ENCODE data around the gene DDX1. TPM values are rescaled to one million over a fixed set of nuclear protein-coding genes. Genes with fewer than 3 reads are reported as not detected.

Gene DDX1
- total RNA-seq, 1 experiment from 2014 or later = 70.7 TPM

DNA sequence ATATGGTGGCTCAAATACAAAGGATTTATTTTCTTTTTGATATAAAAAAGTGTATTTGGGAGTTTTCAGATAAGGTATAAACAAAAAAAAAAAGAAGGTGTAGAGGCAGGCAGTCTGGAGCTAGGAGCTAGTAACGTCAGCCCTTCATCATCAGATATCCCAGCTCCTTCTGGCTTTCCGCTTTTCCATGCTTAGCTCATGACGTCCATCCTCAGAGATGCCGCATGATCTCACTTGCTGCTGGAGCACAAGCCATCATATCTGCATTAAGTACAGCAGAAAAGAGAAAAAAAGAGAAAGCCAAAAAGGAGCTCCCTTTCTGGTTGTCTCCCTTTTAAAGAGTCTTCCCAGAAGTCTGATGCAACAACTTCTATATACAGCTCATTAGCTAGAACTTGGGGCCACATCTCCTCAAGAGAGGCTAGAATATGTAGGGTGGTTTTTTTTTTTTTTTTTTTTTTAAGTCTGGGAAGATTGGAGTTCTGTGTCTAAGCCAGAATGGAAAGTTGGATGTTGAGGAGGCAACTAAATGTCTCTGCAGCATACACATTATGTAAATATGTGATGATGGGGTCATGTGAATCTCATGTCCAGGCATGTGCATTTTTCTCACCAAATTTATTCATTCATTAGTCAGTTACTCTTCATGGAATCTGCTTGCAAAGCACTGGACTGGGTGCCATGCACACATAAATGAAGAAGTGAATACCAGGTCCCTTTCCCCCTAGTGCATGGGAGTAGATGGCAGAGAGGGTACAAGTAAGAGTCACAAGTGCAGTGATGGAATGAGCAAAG, 52.3 kb downstream of the DDX1 start:
- intact Hi-C loops (cut with micrococcal nuclease; ENCODE audit: unreplicated experiment) = no loop called here
- no peaks in the 10 kb centered on the region for H3K4me1 ChIP-seq (replicated peaks; ENCODE audit: insufficient read depth)
- H3K79me2 ChIP-seq (ENCODE audit: low read depth) = no peaks in the 10 kb centered on the region
- H3K9me2 ChIP-seq (ENCODE audit: insufficient read depth) = no peaks in the 10 kb centered on the region
- H3K27ac ChIP-seq = no peak overlapping the region
- H3K4me2 ChIP-seq = no peak overlapping the region
- no peak for TF ChIP-seq EZH2 (IDR thresholded peaks at IDR 0.05; ENCODE audit: low read depth)
- TF ChIP-seq, protein P1, sequence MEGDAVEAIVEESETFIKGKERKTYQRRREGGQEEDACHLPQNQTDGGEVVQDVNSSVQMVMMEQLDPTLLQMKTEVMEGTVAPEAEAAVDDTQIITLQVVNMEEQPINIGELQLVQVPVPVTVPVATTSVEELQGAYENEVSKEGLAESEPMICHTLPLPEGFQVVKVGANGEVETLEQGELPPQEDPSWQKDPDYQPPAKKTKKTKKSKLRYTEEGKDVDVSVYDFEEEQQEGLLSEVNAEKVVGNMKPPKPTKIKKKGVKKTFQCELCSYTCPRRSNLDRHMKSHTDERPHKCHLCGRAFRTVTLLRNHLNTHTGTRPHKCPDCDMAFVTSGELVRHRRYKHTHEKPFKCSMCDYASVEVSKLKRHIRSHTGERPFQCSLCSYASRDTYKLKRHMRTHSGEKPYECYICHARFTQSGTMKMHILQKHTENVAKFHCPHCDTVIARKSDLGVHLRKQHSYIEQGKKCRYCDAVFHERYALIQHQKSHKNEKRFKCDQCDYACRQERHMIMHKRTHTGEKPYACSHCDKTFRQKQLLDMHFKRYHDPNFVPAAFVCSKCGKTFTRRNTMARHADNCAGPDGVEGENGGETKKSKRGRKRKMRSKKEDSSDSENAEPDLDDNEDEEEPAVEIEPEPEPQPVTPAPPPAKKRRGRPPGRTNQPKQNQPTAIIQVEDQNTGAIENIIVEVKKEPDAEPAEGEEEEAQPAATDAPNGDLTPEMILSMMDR (conservative IDR thresholded peaks at IDR 0.05) = no peak
- H3F3A ChIP-seq (ENCODE audit: insufficient read depth, low read depth) = no peaks in the 10 kb centered on the region
- BruUV-seq (replicated peaks) = no TSS peak
- no peak overlapping the region for H2AFZ ChIP-seq
- DNase-seq = no peak
- ChIA-PET POLR2A (ENCODE audit: unreplicated experiment) (no interaction called here), CTCF (interaction anchor here (0.6 kb wide), 1 partner anchor 970 kb away, joined by 3 read pairs; no protein-coding TSS in a partner anchor)
- H3K9me3 ChIP-seq (ENCODE audit: insufficient read depth, low read depth) = no peaks in the 10 kb centered on the region
- H3K36me3 ChIP-seq (ENCODE audit: low read depth) = no peaks in the 10 kb centered on the region
- H3K4me3 ChIP-seq = no peak overlapping the region
- peaks cover 37% of the 10 kb centered on the region for H3K27me3 ChIP-seq (ENCODE audit: insufficient read depth, low read depth)
- no peaks in the 10 kb centered on the region for H4K20me1 ChIP-seq (ENCODE audit: insufficient read depth)

DNA sequence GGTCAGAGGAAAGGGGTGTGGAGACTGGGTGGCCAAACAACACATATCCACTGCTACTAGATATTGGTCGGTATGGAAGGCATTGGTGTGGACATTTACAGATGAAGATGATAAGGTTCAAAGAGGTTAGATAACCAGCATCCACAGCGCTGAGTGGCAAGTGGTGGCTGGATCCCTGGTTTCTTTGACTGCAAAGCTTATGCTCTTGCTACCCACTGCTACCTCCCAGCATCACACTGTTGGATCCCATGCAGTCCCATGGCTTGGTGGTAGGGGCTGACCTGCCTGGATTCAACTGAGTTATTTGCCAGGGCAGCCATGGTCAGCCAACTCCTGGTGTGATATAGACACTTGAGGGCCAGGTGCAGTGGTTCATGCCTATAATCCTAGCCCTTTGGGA, 53.6 kb downstream of the DDX1 start:
- Histone ChIP-seq H3K4me1 (replicated peaks; ENCODE audit: insufficient read depth) (no peaks in the 10 kb centered on the region), H3F3A (ENCODE audit: insufficient read depth, low read depth) (no peaks in the 10 kb centered on the region), H3K4me2 (no peak overlapping the region), H3K27ac (no peak overlapping the region), H3K9me2 (ENCODE audit: insufficient read depth) (no peaks in the 10 kb centered on the region), H3K27me3 (ENCODE audit: insufficient read depth, low read depth) (peaks cover 50% of the 10 kb centered on the region), H3K36me3 (ENCODE audit: low read depth) (no peaks in the 10 kb centered on the region), H2AFZ (no peak overlapping the region), H4K20me1 (ENCODE audit: insufficient read depth) (no peaks in the 10 kb centered on the region), H3K9me3 (ENCODE audit: insufficient read depth, low read depth) (no peaks in the 10 kb centered on the region), H3K4me3 (no peak overlapping the region), H3K79me2 (ENCODE audit: low read depth) (no peaks in the 10 kb centered on the region)
- TF ChIP-seq, protein P1 (conservative IDR thresholded peaks at IDR 0.05) = no peak
- no peak for TF ChIP-seq EZH2 (IDR thresholded peaks at IDR 0.05; ENCODE audit: low read depth)
- CTCF ChIA-PET = no interaction called here
- no peak for DNase-seq
- POLR2A ChIA-PET (ENCODE audit: unreplicated experiment) = no interaction called here
- BruUV-seq (replicated peaks) = no TSS peak
- intact Hi-C loops (cut with micrococcal nuclease; ENCODE audit: unreplicated experiment) = no loop called here

DNA sequence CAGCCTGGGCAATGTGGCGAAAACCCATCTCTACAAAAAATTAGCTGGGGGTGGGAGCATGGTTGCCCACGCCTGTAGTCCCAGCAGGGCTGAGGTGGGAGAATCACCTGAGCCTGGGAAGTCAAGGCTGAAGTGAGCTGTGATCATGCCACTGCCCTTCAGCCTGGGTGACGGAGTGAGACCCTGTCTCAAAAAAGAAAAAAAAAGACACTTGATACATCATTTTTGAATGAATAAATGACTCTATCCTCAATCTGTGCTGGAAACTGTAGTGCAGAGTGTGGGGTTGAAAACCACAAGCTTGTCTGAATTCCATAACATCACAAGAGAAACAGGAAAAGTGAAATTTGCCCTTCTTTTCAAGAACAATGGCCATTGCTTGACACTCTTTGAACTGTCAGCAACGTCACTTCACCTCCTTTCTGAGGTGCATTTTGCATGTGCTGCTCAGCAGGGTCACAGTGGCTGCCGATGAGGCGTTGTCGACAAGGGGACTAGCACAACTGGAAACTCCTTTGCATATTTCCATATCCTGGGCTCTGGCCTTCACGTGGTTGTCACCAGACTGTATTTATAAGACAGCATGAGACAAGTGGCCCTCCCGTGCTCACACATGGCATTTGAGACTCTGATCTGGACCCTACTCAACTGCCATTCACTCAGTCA, 54.2 kb downstream of the DDX1 start:
- no peaks in the 10 kb centered on the region for H3F3A ChIP-seq (ENCODE audit: insufficient read depth, low read depth)
- H2AFZ ChIP-seq = no peak overlapping the region
- no peaks in the 10 kb centered on the region for H3K9me2 ChIP-seq (ENCODE audit: insufficient read depth)
- peaks cover 56% of the 10 kb centered on the region for H3K27me3 ChIP-seq (ENCODE audit: insufficient read depth, low read depth)
- ChIA-PET CTCF (interaction anchor here (0.6 kb wide), 1 partner anchor 715 kb away, joined by 3 read pairs; no protein-coding TSS in a partner anchor), POLR2A (ENCODE audit: unreplicated experiment) (no interaction called here)
- no TSS peak for BruUV-seq (replicated peaks)
- DNase-seq = no peak
- intact Hi-C loops (cut with micrococcal nuclease; ENCODE audit: unreplicated experiment) = no loop called here
- H3K4me2 ChIP-seq = no peak overlapping the region
- no peaks in the 10 kb centered on the region for H3K36me3 ChIP-seq (ENCODE audit: low read depth)
- no peaks in the 10 kb centered on the region for H3K9me3 ChIP-seq (ENCODE audit: insufficient read depth, low read depth)
- no peaks in the 10 kb centered on the region for H3K79me2 ChIP-seq (ENCODE audit: low read depth)
- H3K4me1 ChIP-seq (replicated peaks; ENCODE audit: insufficient read depth) = no peaks in the 10 kb centered on the region
- no peak overlapping the region for H3K27ac ChIP-seq
- TF ChIP-seq EZH2 (IDR thresholded peaks at IDR 0.05; ENCODE audit: low read depth) = no peak
- TF ChIP-seq, protein P1 (conservative IDR thresholded peaks at IDR 0.05) = no peak
- H4K20me1 ChIP-seq (ENCODE audit: insufficient read depth) = no peaks in the 10 kb centered on the region
- H3K4me3 ChIP-seq = no peak overlapping the region
